Motor neuron (in vitro differentiated cells): ENCODE measurements around the gene CCL16. TPM values are rescaled to one million over a fixed set of nuclear protein-coding genes. Genes with fewer than 3 reads are reported as not detected.
"Not testable (repeated sequence)": the region's sequence is repeated elsewhere in the genome, so short reads cannot be mapped to it uniquely, and the experiment has no call there.

Experiments used
- ATAC-seq, 8 experiments: fragments of 200-7000 bp; cut with Tn5 transposase; replicated peaks in 6 of 8; 2 replicates each; pipeline ENCODE4 v1.8.0; 2021; ENCODE audit warnings: mild to moderate bottlenecking in 8 of 8, moderate library complexity in 8 of 8
- H3K27ac ChIP-seq, 2 donors: fragments of 250-450 bp; sonication (Bioruptor Pico); 2 replicates each; pipeline ENCODE4 v1.9.0; 2021; ENCODE audit warnings: antibody characterized with exemption in 2 of 2, mild to moderate bottlenecking in 2 of 2, moderate library complexity in 1 of 2
- H3K4me1 ChIP-seq, 2 donors: fragments of 250-450 bp; sonication (Bioruptor Pico); replicated peaks in 1 of 2; 2 replicates each; pipeline ENCODE4 v1.6.1; 2021; ENCODE audit warnings: antibody characterized with exemption in 2 of 2, mild to moderate bottlenecking in 2 of 2, moderate library complexity in 1 of 2
- H3K4me3 ChIP-seq, 5 donors: fragments of 250-450 bp; sonication (Bioruptor Pico); 2 replicates each; pipeline ENCODE4 v1.9.0; 2021; ENCODE audit warnings: antibody characterized with exemption in 5 of 5, mild to moderate bottlenecking in 5 of 5, moderate library complexity in 4 of 5
- WGBS, 10 experiments: fragments of 450-650 bp; shearing (Covaris generic); methylation state at CpG; one replicate each; pipeline ENCODE4 v1.0.0; 2022; 5-methylcytosine and 5-hydroxymethylcytosine counted together
- in situ Hi-C, 9 experiments: fragments of 400-800 bp; cut with MboI; loops; one replicate each; pipeline ENCODE4 v1.15.0; 2021; ENCODE audit warnings: low sequenced_read_pairs in 9 of 9, low pct_unique_long_range_greater_than_20kb in 2 of 9; ENCODE audit not compliant: unreplicated experiment in 9 of 9
- total RNA-seq, 8 experiments: library from RNA; unstranded; fragments of 300-600 nt; gene quantifications; 2 replicates each; pipeline versions ENCODE4 v1.2.3 to v1.2.4, GENCODE V29; 2022

The CCL16 gene
- total RNA-seq, 8 experiments from 2014 or later = 0.24 TPM; not detected in 7

- H3K4me1 ChIP-seq = no peaks in the 10 kb centered on the region
- H3K4me3 ChIP-seq = no peak overlapping the region
- 14 to 100% (median 70%) methylated on average over 1 to 5 of the region's 6 CpGs; no CpG with 5 or more reads in 2 of the 10 experiments for WGBS, 10 experiments
- in situ Hi-C loops = no loop called here
- no peak for ATAC-seq
- H3K27ac ChIP-seq = no peak overlapping the region
Measured at GRCh38 chr17:36001862-36002603, 20.7 kb upstream of the CCL16 start.

GRCh38 chr17:36001110-36001771 is 19.9 kb upstream of the CCL16 start, which contains the start of gene CCL15:
TSS of gene CCL15 (minus strand) at chr17:36001553. CDS start at chr17:36001492, 61 bp downstream.
- 0 to 100% (median 58%) methylated on average over 1 to 5 of the region's 6 CpGs for WGBS, 10 experiments
- H3K4me3 ChIP-seq = no peak within 1 kb of the TSS
- in situ Hi-C loops = no loop called here
- H3K27ac ChIP-seq = no peak within 1 kb of the TSS
- no peaks in the 10 kb centered on the region for H3K4me1 ChIP-seq
- ATAC-seq = peak in 1 of 8 experiments; percentile 97

GRCh38 chr17:36000732-36001109 is 19.4 kb upstream of the CCL16 start:
- H3K4me1 ChIP-seq = no peaks in the 10 kb centered on the region
- H3K4me3 ChIP-seq = no peak overlapping the region
- WGBS, 10 experiments = 10 to 100% (median 85%) methylated on average over 1 to 6 of the region's 6 CpGs; no CpG with 5 or more reads in 1 of the 10 experiments
- H3K27ac ChIP-seq = no peak overlapping the region
- no peak for ATAC-seq
- in situ Hi-C loops = no loop called here

GRCh38 chr17:35998756-35999155 is 17.5 kb upstream of the CCL16 start:
- no peak for ATAC-seq
- H3K27ac ChIP-seq = no peak overlapping the region
- no peaks in the 10 kb centered on the region for H3K4me1 ChIP-seq
- in situ Hi-C loops = loop anchor here in 1 of 9 experiments (25.0 kb wide), 1 partner anchor 139 kb away; no protein-coding TSS in a partner anchor
- H3K4me3 ChIP-seq = no peak overlapping the region
- WGBS, 10 experiments = 60 to 100% (median 100%) methylated on average over 1 of the region's 1 CpG; no CpG with 5 or more reads in 7 of the 10 experiments

- H3K27ac ChIP-seq = no peak overlapping the region
- in situ Hi-C loops = loop anchor here in 1 of 9 experiments (25.0 kb wide), 1 partner anchor 139 kb away; no protein-coding TSS in a partner anchor
- 4 to 80% (median 68%) methylated on average over 2 to 7 of the region's 11 CpGs; no CpG with 5 or more reads in 3 of the 10 experiments for WGBS, 10 experiments
- no peak overlapping the region for H3K4me3 ChIP-seq
- no peaks in the 10 kb centered on the region for H3K4me1 ChIP-seq
- ATAC-seq = no peak
Measured at GRCh38 chr17:35998018-35998545, 16.8 kb upstream of the CCL16 start.

GRCh38 chr17:35995346-35995745 is 14.0 kb upstream of the CCL16 start:
- not testable (repeated sequence) for H3K4me3 ChIP-seq, H3K27ac ChIP-seq, H3K4me1 ChIP-seq, ATAC-seq
- in situ Hi-C loops = loop anchor here in 1 of 9 experiments (25.0 kb wide), 1 partner anchor 142 kb away; no protein-coding TSS in a partner anchor
- 0 to 88% (median 55%) methylated on average over 1 to 2 of the region's 2 CpGs; no CpG with 5 or more reads in 1 of the 10 experiments for WGBS, 10 experiments

- WGBS, 10 experiments = 14 to 100% (median 71%) methylated on average over 1 to 2 of the region's 2 CpGs; no CpG with 5 or more reads in 1 of the 10 experiments
- H3K4me3 ChIP-seq = no peak overlapping the region
- in situ Hi-C loops = loop anchor here in 1 of 9 experiments (25.0 kb wide), 1 partner anchor 146 kb away; no protein-coding TSS in a partner anchor
- H3K4me1 ChIP-seq = no peaks in the 10 kb centered on the region
- peak in 1 of 8 experiments; percentile 53 for ATAC-seq
- no peak overlapping the region for H3K27ac ChIP-seq
Measured at GRCh38 chr17:35991075-35991474, 9.8 kb upstream of the CCL16 start.

GRCh38 chr17:35988164-35988563 is 6.9 kb upstream of the CCL16 start:
- Histone ChIP-seq H3K4me3 (no peak overlapping the region), H3K4me1 (no peaks in the 10 kb centered on the region), H3K27ac (no peak overlapping the region)
- no peak for ATAC-seq
- in situ Hi-C loops = loop anchor here in 1 of 9 experiments (25.0 kb wide), 1 partner anchor 149 kb away; no protein-coding TSS in a partner anchor

GRCh38 chr17:35986643-35987042 is 5.3 kb upstream of the CCL16 start, which contains the start of gene CCL14:
TSS of gene CCL14 (minus strand) at chr17:35986729. CDS start at chr17:35986649, 80 bp downstream.
- in situ Hi-C loops = loop anchor here in 1 of 9 experiments (25.0 kb wide), 1 partner anchor 151 kb away; no protein-coding TSS in a partner anchor
- no peak within 1 kb of the TSS for H3K27ac ChIP-seq
- 0 to 100% (median 86%) methylated on average over 1 of the region's 1 CpG; no CpG with 5 or more reads in 6 of the 10 experiments for WGBS, 10 experiments

GRCh38 chr17:35984140-35984539 is 2.8 kb upstream of the CCL16 start:
- in situ Hi-C loops = loop anchor here in 1 of 9 experiments (25.0 kb wide), 1 partner anchor 153 kb away; no protein-coding TSS in a partner anchor
- 71 to 100% (median 88%) methylated on average over 1 to 4 of the region's 6 CpGs; no CpG with 5 or more reads in 5 of the 10 experiments for WGBS, 10 experiments
- Histone ChIP-seq H3K4me3 (no peak overlapping the region), H3K4me1 (no peaks in the 10 kb centered on the region), H3K27ac (no peak overlapping the region)
- ATAC-seq = no peak

More at GRCh38 chr17:35986643-35987042, 5.3 kb upstream of the CCL16 start, which contains the start of gene CCL14:
- H3K4me3 ChIP-seq = no peak within 1 kb of the TSS
- no peak for ATAC-seq
- H3K4me1 ChIP-seq = no peaks in the 10 kb centered on the region

GRCh38 chr17:35982409-35983191 is 1.3 kb upstream of the CCL16 start:
- H3K27ac ChIP-seq = no peak overlapping the region
- no peak overlapping the region for H3K4me3 ChIP-seq
- no peak for ATAC-seq
- no peaks in the 10 kb centered on the region for H3K4me1 ChIP-seq
- 17 to 86% (median 63%) methylated on average over 1 to 3 of the region's 3 CpGs for WGBS, 10 experiments
- in situ Hi-C loops = loop anchor here in 1 of 9 experiments (25.0 kb wide), 1 partner anchor 155 kb away; no protein-coding TSS in a partner anchor

- 0 to 83% (median 50%) methylated on average over 1 to 4 of the region's 4 CpGs; no CpG with 5 or more reads in 2 of the 10 experiments for WGBS, 10 experiments
- in situ Hi-C loops = loop anchor here in 1 of 9 experiments (25.0 kb wide), 1 partner anchor 155 kb away; no protein-coding TSS in a partner anchor
- Histone ChIP-seq H3K27ac (no peak overlapping the region), H3K4me3 (no peak overlapping the region), H3K4me1 (no peaks in the 10 kb centered on the region)
- peak in 1 of 8 experiments; percentile 43 for ATAC-seq
Measured at GRCh38 chr17:35981908-35982330, 622 bp upstream of the CCL16 start.
